Ascending aorta (tissue), 2 donors: ENCODE results near the gene VTI1A. TPM values are rescaled to one million over a fixed set of nuclear protein-coding genes. Genes with fewer than 3 reads are reported as not detected.
"Not testable (repeated sequence)": the region's sequence is repeated elsewhere in the genome, so short reads cannot be mapped to it uniquely, and the experiment has no call there.

ENCODE experiments used
- DNase-seq, 2 donors: peaks; one replicate each; pipeline ENCODE4 v3.0.0-alpha.2; 2019; ENCODE audit warnings: low spot score in 2 of 2
- H3K27ac ChIP-seq, 2 donors: fragments of 200-600 bp; sonication (generic); one replicate each; pipeline ENCODE4 v1.5.1; 2016 to 2017; ENCODE audit warnings: mild to moderate bottlenecking in 1 of 2
- H3K27me3 ChIP-seq: fragments of 200-600 bp; sonication (generic); one replicate; pipeline ENCODE4 v1.5.1; 2017
- H3K36me3 ChIP-seq, 2 donors: fragments of 200-600 bp; sonication (generic); one replicate each; pipeline ENCODE4 v1.5.1; 2016
- H3K4me1 ChIP-seq, 2 donors: fragments of 200-600 bp; sonication (generic); one replicate each; pipeline ENCODE4 v1.5.1; 2016 to 2017; ENCODE audit warnings: mild to moderate bottlenecking in 1 of 2
- H3K4me3 ChIP-seq, 2 donors: fragments of 200-600 bp; sonication (generic); one replicate each; pipeline ENCODE4 v1.5.1; 2016 to 2017; ENCODE audit warnings: mild to moderate bottlenecking in 1 of 2
- H3K9me3 ChIP-seq, 2 donors: fragments of 200-600 bp; sonication (generic); one replicate each; pipeline ENCODE4 v1.5.1; 2016
- CTCF ChIP-seq, 3 experiments: fragments of 200-600 bp in 2 of 3; fragments of 450-650 bp in 1 of 3; sonication (generic) in 2 of 3; IDR thresholded peaks; one replicate each; pipeline ENCODE4 v1.5.1; 2016 to 2019; ENCODE audit warnings: antibody characterized with exemption in 3 of 3, mild to moderate bottlenecking in 1 of 3, moderate library complexity in 1 of 3
- intact Hi-C: fragments of 100-400 bp; cut with DNase I; formaldehyde crosslinking; loops from one replicate; pipeline ENCODE4 v1.15.1; 2023
- total RNA-seq: library from RNA; depleted of rRNA; stranded (reverse); fragments of >200 nt; gene quantifications from one replicate; pipeline ENCODE4 v1.1.0, GENCODE V29; 2016

The VTI1A gene
- total RNA-seq, 1 donor from 2014 or later = 32.5 TPM

- Histone ChIP-seq H3K4me3 (no peak overlapping the region), H3K36me3 (no peaks in the 10 kb centered on the region), H3K27me3 (no peaks in the 10 kb centered on the region), H3K9me3 (no peaks in the 10 kb centered on the region), H3K4me1 (peaks cover 0 to 15% of the 10 kb centered on the region in 2 donors), H3K27ac (no peak overlapping the region)
- DNase-seq = no peak
- TF ChIP-seq CTCF (IDR thresholded peaks at IDR 0.05) = no peak
- intact Hi-C loops = no loop called here
These were observed 140.7 kb downstream of the VTI1A start for GRCh38 chr10:112587729-112588128.

- no peak overlapping the region for H3K27ac ChIP-seq
- TF ChIP-seq CTCF (IDR thresholded peaks at IDR 0.05) = no peak
- H3K4me3 ChIP-seq = no peak overlapping the region
- no peaks in the 10 kb centered on the region for H3K9me3 ChIP-seq
- H3K27me3 ChIP-seq = no peaks in the 10 kb centered on the region
- peaks cover 0 to 15% of the 10 kb centered on the region in 2 donors for H3K4me1 ChIP-seq
- no peak for DNase-seq
- H3K36me3 ChIP-seq = no peaks in the 10 kb centered on the region
- intact Hi-C loops = no loop called here
These were observed 141.4 kb downstream of the VTI1A start for GRCh38 chr10:112588225-112588990.

- Histone ChIP-seq H3K27me3 (no peaks in the 10 kb centered on the region), H3K27ac (no peak overlapping the region), H3K4me1 (peaks cover 0 to 15% of the 10 kb centered on the region in 2 donors), H3K9me3 (no peaks in the 10 kb centered on the region), H3K36me3 (no peaks in the 10 kb centered on the region), H3K4me3 (no peak overlapping the region)
- intact Hi-C loops = no loop called here
- TF ChIP-seq CTCF (IDR thresholded peaks at IDR 0.05) = no peak
- no peak for DNase-seq
These were observed 142.1 kb downstream of the VTI1A start for GRCh38 chr10:112589081-112589480.

GRCh38 chr10:112590786-112591185 is 143.8 kb downstream of the VTI1A start:
- H3K4me3 ChIP-seq, H3K36me3 ChIP-seq, DNase-seq, intact Hi-C loops, H3K9me3 ChIP-seq, H3K27ac ChIP-seq, H3K27me3 ChIP-seq, H3K4me1 ChIP-seq: not testable (repeated sequence)

- Histone ChIP-seq H3K4me1 (no peaks in the 10 kb centered on the region), H3K4me3 (no peak overlapping the region), H3K27me3 (no peaks in the 10 kb centered on the region), H3K9me3 (no peaks in the 10 kb centered on the region), H3K36me3 (no peaks in the 10 kb centered on the region), H3K27ac (no peak overlapping the region)
- TF ChIP-seq CTCF (IDR thresholded peaks at IDR 0.05) = no peak
- no peak for DNase-seq
- intact Hi-C loops = no loop called here
These were observed 146.0 kb downstream of the VTI1A start for GRCh38 chr10:112593023-112593422.

- no peak for DNase-seq
- H3K27me3 ChIP-seq = no peaks in the 10 kb centered on the region
- no peak for TF ChIP-seq CTCF (IDR thresholded peaks at IDR 0.05)
- intact Hi-C loops = no loop called here
- H3K4me3 ChIP-seq = no peak overlapping the region
- no peaks in the 10 kb centered on the region for H3K4me1 ChIP-seq
- no peaks in the 10 kb centered on the region for H3K36me3 ChIP-seq
- no peaks in the 10 kb centered on the region for H3K9me3 ChIP-seq
- no peak overlapping the region for H3K27ac ChIP-seq
These were observed 154.4 kb downstream of the VTI1A start for GRCh38 chr10:112601214-112602090.
